Osteoblast (primary cell): ENCODE data around the gene SEMA3A. TPM values are rescaled to one million over a fixed set of nuclear protein-coding genes. Genes with fewer than 3 reads are reported as not detected.
A peak's percentile ranks its signal among the peaks of the same experiment; 100 is the strongest.

Experiments
- DNase-seq: peaks from one replicate; pipeline ENCODE4 v3.0.0; 2011; ENCODE audit warnings: low spot score, mixed read lengths; ENCODE audit not compliant: insufficient read length; ENCODE audit errors: missing footprints
- H2AFZ ChIP-seq: 2 replicates; pipeline ENCODE4 v1.6.0; 2011; ENCODE audit warnings: mild to moderate bottlenecking, low read length
- H3K27ac ChIP-seq: 2 replicates; pipeline ENCODE4 v1.5.1; 2011; ENCODE audit warnings: mild to moderate bottlenecking, low read depth, low read length, moderate library complexity
- H3K27me3 ChIP-seq: 2 replicates; pipeline ENCODE4 v1.6.0; 2012; ENCODE audit warnings: mild to moderate bottlenecking, control low read depth, inconsistent platforms, low read length, moderate library complexity; ENCODE audit not compliant: insufficient read depth
- H3K36me3 ChIP-seq: 2 replicates; pipeline ENCODE4 v1.5.1; 2011; ENCODE audit warnings: mild to moderate bottlenecking, low read length, control low read depth, moderate library complexity; ENCODE audit not compliant: insufficient read depth
- H3K4me1 ChIP-seq: 2 replicates; pipeline ENCODE4 v1.5.1; 2011; ENCODE audit warnings: mild to moderate bottlenecking, low read length, control low read depth, moderate library complexity; ENCODE audit not compliant: insufficient read depth
- H3K4me2 ChIP-seq: 2 replicates; pipeline ENCODE4 v1.6.0; 2011; ENCODE audit warnings: mild to moderate bottlenecking, low read length; ENCODE audit not compliant: insufficient read depth
- H3K4me3 ChIP-seq: fragments of 200-600 bp; sonication (generic); 3 replicates; pipeline ENCODE4 v1.5.1; 2012; ENCODE audit warnings: mild to moderate bottlenecking, low read length, inconsistent platforms; ENCODE audit not compliant: insufficient read depth
- H3K79me2 ChIP-seq: 2 replicates; pipeline ENCODE4 v1.6.0; 2012; ENCODE audit warnings: mild to moderate bottlenecking, low read length, control low read depth, inconsistent platforms; ENCODE audit not compliant: insufficient read depth
- H3K9me3 ChIP-seq: 2 replicates; pipeline ENCODE4 v1.5.1; 2011; ENCODE audit warnings: low read depth, low read length, control low read depth
- H4K20me1 ChIP-seq: 2 replicates; pipeline ENCODE4 v1.6.0; 2012; ENCODE audit warnings: mild to moderate bottlenecking, low read length, control low read depth; ENCODE audit not compliant: insufficient read depth
- total RNA-seq: library from RNA; depleted of rRNA; stranded (reverse); fragments of >200 nt; gene quantifications from 2 replicates; pipeline ENCODE4 v1.2.3, GENCODE V29; 2012
- TF ChIP-seq, protein P1 (sequence below): IDR thresholded peaks from 2 replicates; pipeline ENCODE4 v1.5.1; 2011; ENCODE audit warnings: mild to moderate bottlenecking, low read depth, low read length, moderate library complexity; ENCODE audit errors: extremely low read depth

Gene SEMA3A
- total RNA-seq, 1 donor: 2.5 TPM

GRCh38 chr7:84209006-84209405 lies 14.4 kb upstream of the SEMA3A start:
- no peak for DNase-seq
- Histone ChIP-seq H3K27ac (no peak overlapping the region), H3K4me1 (no peaks in the 10 kb centered on the region), H2AFZ (no peak overlapping the region), H3K4me2 (no peak overlapping the region), H3K36me3 (no peaks in the 10 kb centered on the region), H3K9me3 (no peaks in the 10 kb centered on the region), H3K27me3 (no peaks in the 10 kb centered on the region), H3K79me2 (no peaks in the 10 kb centered on the region), H3K4me3 (no peak overlapping the region), H4K20me1 (no peaks in the 10 kb centered on the region)
- TF ChIP-seq, protein P1, sequence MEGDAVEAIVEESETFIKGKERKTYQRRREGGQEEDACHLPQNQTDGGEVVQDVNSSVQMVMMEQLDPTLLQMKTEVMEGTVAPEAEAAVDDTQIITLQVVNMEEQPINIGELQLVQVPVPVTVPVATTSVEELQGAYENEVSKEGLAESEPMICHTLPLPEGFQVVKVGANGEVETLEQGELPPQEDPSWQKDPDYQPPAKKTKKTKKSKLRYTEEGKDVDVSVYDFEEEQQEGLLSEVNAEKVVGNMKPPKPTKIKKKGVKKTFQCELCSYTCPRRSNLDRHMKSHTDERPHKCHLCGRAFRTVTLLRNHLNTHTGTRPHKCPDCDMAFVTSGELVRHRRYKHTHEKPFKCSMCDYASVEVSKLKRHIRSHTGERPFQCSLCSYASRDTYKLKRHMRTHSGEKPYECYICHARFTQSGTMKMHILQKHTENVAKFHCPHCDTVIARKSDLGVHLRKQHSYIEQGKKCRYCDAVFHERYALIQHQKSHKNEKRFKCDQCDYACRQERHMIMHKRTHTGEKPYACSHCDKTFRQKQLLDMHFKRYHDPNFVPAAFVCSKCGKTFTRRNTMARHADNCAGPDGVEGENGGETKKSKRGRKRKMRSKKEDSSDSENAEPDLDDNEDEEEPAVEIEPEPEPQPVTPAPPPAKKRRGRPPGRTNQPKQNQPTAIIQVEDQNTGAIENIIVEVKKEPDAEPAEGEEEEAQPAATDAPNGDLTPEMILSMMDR: no peak

DNA sequence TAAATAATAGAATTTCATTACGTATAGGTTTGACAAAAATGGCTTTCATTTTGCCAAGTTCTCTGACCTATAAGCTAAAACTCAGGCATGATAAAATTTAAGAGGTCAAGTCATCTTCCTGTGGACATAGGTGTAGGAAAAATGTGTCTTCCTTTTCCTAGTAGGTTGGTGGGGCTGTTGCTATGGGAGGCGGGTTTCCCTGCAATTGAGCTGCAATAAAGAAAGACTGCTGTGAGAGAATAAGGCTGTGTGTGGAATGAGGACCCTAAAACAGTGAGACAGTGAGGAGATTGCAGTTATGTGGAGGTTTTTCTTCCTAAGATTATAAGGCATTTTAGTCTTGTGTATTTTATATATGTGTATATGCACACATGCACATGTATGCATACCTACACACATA lies 13.0 kb upstream of the SEMA3A start:
- no peaks in the 10 kb centered on the region for H3K36me3 ChIP-seq
- no peak overlapping the region for H3K4me2 ChIP-seq
- H3K27me3 ChIP-seq: no peaks in the 10 kb centered on the region
- no peaks in the 10 kb centered on the region for H3K79me2 ChIP-seq
- H2AFZ ChIP-seq: no peak overlapping the region
- H3K4me3 ChIP-seq: no peak overlapping the region
- H3K9me3 ChIP-seq: no peaks in the 10 kb centered on the region
- no peak overlapping the region for H3K27ac ChIP-seq
- no peak for DNase-seq
- H3K4me1 ChIP-seq: no peaks in the 10 kb centered on the region
- no peaks in the 10 kb centered on the region for H4K20me1 ChIP-seq
- TF ChIP-seq, protein P1: no peak

DNA sequence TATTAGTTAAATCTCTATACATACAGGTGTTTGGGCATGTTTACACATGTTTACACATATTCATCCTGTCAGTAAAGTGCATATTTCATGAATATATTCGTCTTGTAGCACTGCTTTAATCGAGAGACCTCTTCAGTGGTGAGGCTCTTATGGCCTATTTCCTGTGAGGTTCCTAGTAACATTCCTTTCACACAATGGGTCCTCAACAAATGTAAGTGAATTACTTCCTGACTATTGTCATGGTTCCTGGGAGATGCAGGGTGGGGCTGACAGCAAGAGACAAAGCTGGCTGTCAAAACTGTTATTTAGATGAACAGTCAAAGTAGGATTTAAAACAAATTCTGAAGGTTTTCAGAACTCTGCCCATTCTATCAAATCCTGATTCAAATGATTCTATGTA lies 12.4 kb upstream of the SEMA3A start:
- Histone ChIP-seq H3K27me3 (no peaks in the 10 kb centered on the region), H4K20me1 (no peaks in the 10 kb centered on the region), H3K27ac (no peak overlapping the region), H3K79me2 (no peaks in the 10 kb centered on the region), H3K9me3 (no peaks in the 10 kb centered on the region), H3K4me3 (no peak overlapping the region), H3K4me1 (no peaks in the 10 kb centered on the region), H2AFZ (no peak overlapping the region), H3K4me2 (no peak overlapping the region), H3K36me3 (no peaks in the 10 kb centered on the region)
- TF ChIP-seq, protein P1: no peak
- no peak for DNase-seq

DNA sequence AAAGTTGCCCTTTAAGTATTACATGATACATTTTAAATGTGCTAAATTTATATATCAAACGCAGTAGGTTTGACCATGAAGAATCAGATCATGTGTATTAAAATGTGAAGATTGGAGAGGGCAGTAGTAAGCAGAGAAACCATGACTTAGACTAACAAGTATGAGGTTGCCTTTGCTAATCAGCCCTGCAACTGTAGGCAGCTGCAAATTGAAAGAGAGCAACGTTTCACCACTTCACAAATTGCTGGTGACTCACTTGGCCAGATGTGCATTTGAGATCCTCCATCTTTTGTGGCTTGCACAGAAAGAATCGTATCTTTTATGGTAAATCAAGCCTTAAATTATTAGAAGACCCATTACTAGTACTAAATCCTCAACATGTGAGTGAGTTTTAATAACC lies 10.1 kb upstream of the SEMA3A start:
- peak; percentile 18 for DNase-seq
- no peak overlapping the region for H3K4me3 ChIP-seq
- H4K20me1 ChIP-seq: no peaks in the 10 kb centered on the region
- no peaks in the 10 kb centered on the region for H3K27me3 ChIP-seq
- no peaks in the 10 kb centered on the region for H3K36me3 ChIP-seq
- no peak overlapping the region for H3K4me2 ChIP-seq
- H3K4me1 ChIP-seq: no peaks in the 10 kb centered on the region
- TF ChIP-seq, protein P1: no peak
- no peaks in the 10 kb centered on the region for H3K79me2 ChIP-seq
- no peak overlapping the region for H2AFZ ChIP-seq
- no peaks in the 10 kb centered on the region for H3K9me3 ChIP-seq
- H3K27ac ChIP-seq: no peak overlapping the region
